ENCODE measurements around the gene B9D1.

The B9D1 gene

GRCh38 chr17:19375732-19376131 lies 13.2 kb upstream of the B9D1 start:
- no peak for DNase-seq (ENCODE audit: low read depth)
- H3K4me3 ChIP-seq (ENCODE audit: control insufficient read depth, low read depth, low read length) = no peak overlapping the region
- TF ChIP-seq CTCF (conservative IDR thresholded peaks at IDR 0.05; ENCODE audit: control insufficient read depth, insufficient read depth, low read depth, low read length) = no peak

GRCh38 chr17:19374136-19374535 lies 11.6 kb upstream of the B9D1 start:
- no peak overlapping the region for H3K4me3 ChIP-seq (ENCODE audit: control insufficient read depth, low read depth, low read length)
- DNase-seq (ENCODE audit: low read depth) = peak; percentile 17
- no peak for TF ChIP-seq CTCF (conservative IDR thresholded peaks at IDR 0.05; ENCODE audit: control insufficient read depth, insufficient read depth, low read depth, low read length)

- no peak overlapping the region for H3K4me3 ChIP-seq (ENCODE audit: control insufficient read depth, low read depth, low read length)
- no peak for DNase-seq (ENCODE audit: low read depth)
- no peak for TF ChIP-seq CTCF (conservative IDR thresholded peaks at IDR 0.05; ENCODE audit: control insufficient read depth, insufficient read depth, low read depth, low read length)
These were observed 10.5 kb upstream of the B9D1 start for GRCh38 chr17:19372866-19373504.

GRCh38 chr17:19372439-19372838 lies 9.9 kb upstream of the B9D1 start:
- no peak for DNase-seq (ENCODE audit: low read depth)
- no peak for TF ChIP-seq CTCF (conservative IDR thresholded peaks at IDR 0.05; ENCODE audit: control insufficient read depth, insufficient read depth, low read depth, low read length)
- no peak overlapping the region for H3K4me3 ChIP-seq (ENCODE audit: control insufficient read depth, low read depth, low read length)

GRCh38 chr17:19372011-19372370 lies 9.5 kb upstream of the B9D1 start:
- no peak for TF ChIP-seq CTCF (conservative IDR thresholded peaks at IDR 0.05; ENCODE audit: control insufficient read depth, insufficient read depth, low read depth, low read length)
- no peak for DNase-seq (ENCODE audit: low read depth)
- no peak overlapping the region for H3K4me3 ChIP-seq (ENCODE audit: control insufficient read depth, low read depth, low read length)

- TF ChIP-seq CTCF (conservative IDR thresholded peaks at IDR 0.05; ENCODE audit: control insufficient read depth, insufficient read depth, low read depth, low read length) = no peak
- no peak overlapping the region for H3K4me3 ChIP-seq (ENCODE audit: control insufficient read depth, low read depth, low read length)
- DNase-seq (ENCODE audit: low read depth) = no peak
These were observed 8.9 kb upstream of the B9D1 start for GRCh38 chr17:19371259-19372010.
